Measurements from ENCODE around the gene PCK1. TPM values are rescaled to one million over a fixed set of nuclear protein-coding genes. Genes with fewer than 3 reads are reported as not detected.

Gene PCK1
- total and polyA plus RNA-seq, 2 of the 13 experiments (the other 11 are each of a cell fraction or from before 2014, with no cell fraction given) = 6.5 to 12.6 TPM

DNA sequence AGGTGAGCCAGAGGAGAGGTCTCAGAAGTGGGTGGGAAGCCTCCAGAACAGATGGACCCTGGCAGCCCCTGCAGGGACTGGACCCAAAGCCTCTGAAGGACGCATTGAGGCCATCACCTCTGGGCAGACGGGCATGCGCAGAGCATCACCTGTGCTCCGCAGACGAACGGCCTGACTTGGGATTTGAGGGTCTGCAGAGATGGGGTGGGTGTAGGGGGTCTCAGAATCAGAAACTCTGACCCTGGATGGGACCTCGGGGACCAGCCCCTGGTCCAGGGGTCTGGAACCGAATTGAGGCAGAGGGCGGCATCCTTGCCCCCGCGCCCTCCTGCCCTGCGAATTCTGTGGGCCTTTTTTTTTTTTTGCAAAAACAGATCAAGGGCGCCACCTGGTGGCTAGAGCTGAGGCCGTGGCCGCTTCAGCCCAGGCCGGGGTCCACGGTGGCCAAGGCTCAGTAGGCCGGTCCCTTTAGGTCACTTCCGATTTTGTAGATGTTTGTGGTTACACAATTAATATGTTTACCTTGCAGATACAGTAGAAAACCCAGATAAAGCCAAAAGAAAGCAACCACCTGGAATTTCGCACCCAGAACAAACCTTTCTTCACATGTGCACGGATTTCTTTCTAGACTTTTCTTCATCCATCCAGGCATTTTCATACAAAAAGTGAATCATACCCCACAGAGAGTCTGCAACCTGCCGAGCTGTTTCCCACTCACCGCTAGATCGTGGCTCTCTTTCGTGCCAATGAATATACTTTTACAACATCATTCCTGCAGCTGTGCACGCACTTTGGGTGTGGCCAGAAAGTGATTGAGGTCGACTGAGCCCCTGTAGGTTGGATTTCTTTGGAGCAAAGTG lies 33.4 kb downstream of the PCK1 start:
- ATAC-seq (peak; percentile 47), DNase-seq (ENCODE audit: low spot score) (peak; percentile 33), FAIRE-seq (peak; percentile 23)
- Histone ChIP-seq H3K9me3 (ENCODE audit: low read length) (no peaks in the 10 kb centered on the region), H3K4me3 (replicated peaks in 1 of 3; ENCODE audit: insufficient read depth in 1 of 3, low read depth in 2 of 3, low read length in 3 of 3) (no peak overlapping the region), H3K79me2 (ENCODE audit: insufficient read depth, low read length) (no peaks in the 10 kb centered on the region), H3K9ac (ENCODE audit: insufficient read depth, low read depth, low read length) (no peak overlapping the region), H3K36me3 (replicated peaks in 1 of 2; ENCODE audit: control insufficient read depth in 1 of 2, insufficient read depth in 2 of 2, low read length in 2 of 2) (no peaks in the 10 kb centered on the region), H3K4me1 (ENCODE audit: insufficient read depth, low read length) (peaks cover 55% of the 10 kb centered on the region), H3K27me3 (ENCODE audit: control insufficient read depth in 1 of 2, insufficient read depth in 2 of 2, low read length in 2 of 2) (peaks cover 0 to 18% of the 10 kb centered on the region in 2 experiments; a peak in 3 of 5 replicates), H2AFZ (ENCODE audit: low read length) (no peak overlapping the region), H3K4me2 (ENCODE audit: low read depth, low read length) (peak overlapping the region; percentile 26; the same call in 1 of the 2 replicates), H3K27ac (ENCODE audit: extremely low read length, insufficient read depth, low read length) (no peak overlapping the region), H4K20me1 (ENCODE audit: insufficient read depth, low read length) (no peaks in the 10 kb centered on the region)
- ChIA-PET CTCF (ENCODE audit: low intra/inter-chr PET ratio, low total read pairs) (interaction anchor here (0.8 to 10.0 kb wide), 10 partner anchors 11 to 617 kb away, joined by 3 to 222 read pairs (median 4); partner anchors contain the start of gene CTCFL), POLR2A (interaction anchor here (1.0 kb wide), 1 partner anchor 33 kb away, joined by 3 read pairs; the partner anchor contains the start of gene PCK1)
- in situ Hi-C loops (cut with HindIII; ENCODE audit: extremely low pct_ligation_motif_present, low pct_unique_long_range_greater_than_20kb) (loop anchor here (5.0 kb wide), 1 partner anchor 77 kb away; no protein-coding TSS in a partner anchor), intact Hi-C loops (cut with micrococcal nuclease; ENCODE audit: unreplicated experiment) (loop anchor here (1.0 to 5.0 kb wide), 2 partner anchors 37 to 80 kb away; no protein-coding TSS in a partner anchor)
- BruUV-seq (replicated peaks) = no TSS peak
- 18% methylated on average over 27 of the region's 27 CpGs for WGBS (ENCODE audit: low lambda C conversion rate)
- TF ChIP-seq ERF (CRISPR knock-in tag; IDR thresholded peaks at IDR 0.05) (peak; percentile 44; the same call in 1 of the 2 replicates), ZNF207 (IDR thresholded peaks at IDR 0.05; ENCODE audit: borderline replicate concordance) (no peak), ZNF816 (CRISPR knock-in tag; IDR thresholded peaks at IDR 0.05; ENCODE audit: borderline replicate concordance) (0 out of 2 replicates have a peak, but pooled peaks have one; percentile 56), ZEB1 (IDR thresholded peaks at IDR 0.05; ENCODE audit: insufficient replicate concordance, low read depth) (peak; percentile 22), ZKSCAN1 (IDR thresholded peaks at IDR 0.05; ENCODE audit: low read length) (no peak), ZNF7 (CRISPR knock-in tag; IDR thresholded peaks at IDR 0.05) (peak; percentile 64; the same call in 1 of the 2 replicates), RAD21 (CRISPR knock-in tag; IDR thresholded peaks at IDR 0.05) (peak; percentile 91), SALL1 (CRISPR knock-in tag; IDR thresholded peaks at IDR 0.05) (peak; percentile 46; the same call in 1 of the 2 replicates), RFX1 (IDR thresholded peaks at IDR 0.05) (no peak), SCMH1 (CRISPR knock-in tag; IDR thresholded peaks at IDR 0.05; ENCODE audit: borderline replicate concordance) (no peak), NFKB2 (CRISPR knock-in tag; IDR thresholded peaks at IDR 0.05; ENCODE audit: borderline replicate concordance) (0 out of 2 replicates have a peak, but pooled peaks have one; percentile 49), SOX6 (IDR thresholded peaks at IDR 0.05) (no peak), SOX6 (CRISPR knock-in tag; IDR thresholded peaks at IDR 0.05) (peak; percentile 29; the same call in 1 of the 2 replicates), MAFF (IDR thresholded peaks at IDR 0.05; ENCODE audit: low read depth, low read length) (peak; percentile 13; the same call in 1 of the 2 replicates), ZBTB20 (CRISPR knock-in tag; IDR thresholded peaks at IDR 0.05; ENCODE audit: borderline replicate concordance, low read depth) (peak; percentile 70; the same call in 1 of the 2 replicates), HDAC1 (CRISPR knock-in tag; IDR thresholded peaks at IDR 0.05) (0 out of 2 replicates have a peak, but pooled peaks have one; percentile 48), ZBTB7A (CRISPR knock-in tag; IDR thresholded peaks at IDR 0.05) (peak; percentile 94)
- TF ChIP-seq, protein P1, sequence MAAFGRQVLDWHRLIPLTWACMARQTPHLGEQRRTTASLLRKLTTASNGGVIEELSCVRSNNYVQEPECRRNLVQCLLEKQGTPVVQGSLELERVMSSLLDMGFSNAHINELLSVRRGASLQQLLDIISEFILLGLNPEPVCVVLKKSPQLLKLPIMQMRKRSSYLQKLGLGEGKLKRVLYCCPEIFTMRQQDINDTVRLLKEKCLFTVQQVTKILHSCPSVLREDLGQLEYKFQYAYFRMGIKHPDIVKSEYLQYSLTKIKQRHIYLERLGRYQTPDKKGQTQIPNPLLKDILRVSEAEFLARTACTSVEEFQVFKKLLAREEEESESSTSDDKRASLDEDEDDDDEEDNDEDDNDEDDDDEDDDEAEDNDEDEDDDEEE (CRISPR knock-in tag; IDR thresholded peaks at IDR 0.05) = 0 out of 2 replicates have a peak, but pooled peaks have one; percentile 54
- TF ChIP-seq, protein P2, sequence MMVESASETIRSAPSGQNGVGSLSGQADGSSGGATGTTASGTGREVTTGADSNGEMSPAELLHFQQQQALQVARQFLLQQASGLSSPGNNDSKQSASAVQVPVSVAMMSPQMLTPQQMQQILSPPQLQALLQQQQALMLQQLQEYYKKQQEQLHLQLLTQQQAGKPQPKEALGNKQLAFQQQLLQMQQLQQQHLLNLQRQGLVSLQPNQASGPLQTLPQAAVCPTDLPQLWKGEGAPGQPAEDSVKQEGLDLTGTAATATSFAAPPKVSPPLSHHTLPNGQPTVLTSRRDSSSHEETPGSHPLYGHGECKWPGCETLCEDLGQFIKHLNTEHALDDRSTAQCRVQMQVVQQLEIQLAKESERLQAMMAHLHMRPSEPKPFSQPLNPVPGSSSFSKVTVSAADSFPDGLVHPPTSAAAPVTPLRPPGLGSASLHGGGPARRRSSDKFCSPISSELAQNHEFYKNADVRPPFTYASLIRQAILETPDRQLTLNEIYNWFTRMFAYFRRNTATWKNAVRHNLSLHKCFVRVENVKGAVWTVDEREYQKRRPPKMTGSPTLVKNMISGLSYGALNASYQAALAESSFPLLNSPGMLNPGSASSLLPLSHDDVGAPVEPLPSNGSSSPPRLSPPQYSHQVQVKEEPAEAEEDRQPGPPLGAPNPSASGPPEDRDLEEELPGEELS (CRISPR knock-in tag; IDR thresholded peaks at IDR 0.05) = peak; percentile 24; the same call in 1 of the 2 replicates
- TF ChIP-seq, protein P3, sequence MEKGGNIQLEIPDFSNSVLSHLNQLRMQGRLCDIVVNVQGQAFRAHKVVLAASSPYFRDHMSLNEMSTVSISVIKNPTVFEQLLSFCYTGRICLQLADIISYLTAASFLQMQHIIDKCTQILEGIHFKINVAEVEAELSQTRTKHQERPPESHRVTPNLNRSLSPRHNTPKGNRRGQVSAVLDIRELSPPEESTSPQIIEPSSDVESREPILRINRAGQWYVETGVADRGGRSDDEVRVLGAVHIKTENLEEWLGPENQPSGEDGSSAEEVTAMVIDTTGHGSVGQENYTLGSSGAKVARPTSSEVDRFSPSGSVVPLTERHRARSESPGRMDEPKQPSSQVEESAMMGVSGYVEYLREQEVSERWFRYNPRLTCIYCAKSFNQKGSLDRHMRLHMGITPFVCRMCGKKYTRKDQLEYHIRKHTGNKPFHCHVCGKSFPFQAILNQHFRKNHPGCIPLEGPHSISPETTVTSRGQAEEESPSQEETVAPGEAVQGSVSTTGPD (CRISPR knock-in tag; IDR thresholded peaks at IDR 0.05) = no peak
